ENCODE data around the gene APLP2.
"Not testable (repeated sequence)": the region's sequence is repeated elsewhere in the genome, so short reads cannot be mapped to it uniquely, and the experiment has no call there.

Gene APLP2

DNA sequence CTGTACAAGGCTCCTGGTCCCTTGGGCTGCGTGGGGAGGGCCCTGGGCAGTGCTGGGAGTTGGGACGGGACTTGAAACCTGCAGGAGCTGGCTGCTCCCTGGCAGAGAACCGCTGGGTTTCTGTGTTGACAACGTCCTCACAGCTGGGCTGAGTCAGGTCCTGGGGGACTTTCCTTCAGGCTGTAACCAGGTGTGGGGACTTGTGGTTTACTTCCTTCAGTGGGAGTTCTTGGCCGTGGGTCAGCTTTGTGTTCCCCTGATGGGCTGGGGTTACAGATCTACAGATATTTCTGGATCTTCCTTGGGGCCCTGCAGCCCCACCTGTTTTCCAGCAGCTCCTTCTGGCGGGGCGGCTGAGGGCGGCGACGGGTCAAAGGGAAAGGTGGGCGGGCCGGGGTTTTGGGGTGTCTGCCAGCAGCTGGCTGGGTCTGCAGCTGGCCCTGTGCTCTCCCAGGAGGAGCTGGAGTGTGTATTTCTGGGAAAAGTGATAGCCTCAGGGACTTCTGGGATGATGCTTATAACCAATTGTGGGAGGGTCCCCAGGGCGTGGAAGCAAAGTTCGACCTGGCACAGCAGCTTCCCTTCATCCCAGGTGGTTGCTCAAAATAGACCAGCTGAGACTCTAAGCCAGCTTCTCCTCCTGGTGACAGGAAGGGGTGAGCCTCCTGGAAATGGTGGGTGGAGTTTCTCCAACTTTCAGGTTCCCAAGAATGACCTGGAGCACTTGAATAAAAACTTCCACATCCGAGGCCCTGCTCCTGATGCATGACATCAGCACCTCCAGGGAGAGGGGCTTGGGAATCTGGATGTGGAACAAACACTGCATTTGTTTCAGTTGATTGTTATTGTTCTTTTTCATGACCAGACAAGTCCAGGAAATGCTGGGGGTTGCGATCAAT lies 109.0 kb downstream of the APLP2 start:
- no peak for DNase-seq

DNA sequence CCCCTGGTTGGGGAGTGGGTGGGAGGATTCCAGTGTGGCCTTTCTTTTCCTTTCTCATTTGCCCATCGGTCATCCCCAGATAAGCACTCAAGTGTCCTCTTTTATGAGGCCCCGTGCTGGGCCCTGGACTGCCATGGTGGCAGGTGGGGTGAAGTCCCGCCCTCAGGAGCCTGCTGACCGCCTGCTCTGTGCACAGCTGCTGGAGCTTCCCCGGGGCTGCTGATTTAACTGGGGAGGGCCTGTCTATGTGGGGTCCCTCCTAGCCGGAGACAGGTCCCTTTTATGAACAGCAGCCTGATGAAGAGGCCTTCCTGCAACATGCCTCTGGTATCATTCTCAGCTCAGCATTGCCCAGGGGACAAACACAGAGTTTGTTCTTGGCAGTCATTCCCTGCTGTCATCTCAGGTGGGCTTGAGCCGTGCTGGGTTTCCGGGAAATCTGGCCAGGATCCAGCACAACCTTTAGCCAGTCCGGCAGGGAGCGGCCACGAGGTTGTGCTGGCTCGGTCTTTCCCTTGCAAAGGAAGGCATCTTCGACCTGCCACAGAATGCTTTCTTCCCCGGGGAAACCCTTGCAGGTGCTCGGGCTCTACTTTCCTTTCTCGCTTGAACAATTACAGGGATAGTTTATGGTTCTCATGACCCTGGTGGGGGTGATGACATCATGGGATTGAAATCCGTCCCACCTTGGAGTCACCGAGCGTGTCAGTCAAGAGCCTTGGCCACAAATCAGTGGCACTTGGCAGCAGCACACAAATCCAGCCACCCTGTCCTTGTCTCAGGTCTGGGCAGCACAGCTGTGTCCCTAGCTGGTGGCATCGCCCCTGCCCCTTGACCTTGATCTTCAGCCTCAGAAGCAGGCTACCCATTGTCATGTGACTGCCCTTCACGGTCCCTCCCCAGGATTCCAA lies 110.0 kb downstream of the APLP2 start:
- DNase-seq, result no peak

DNA sequence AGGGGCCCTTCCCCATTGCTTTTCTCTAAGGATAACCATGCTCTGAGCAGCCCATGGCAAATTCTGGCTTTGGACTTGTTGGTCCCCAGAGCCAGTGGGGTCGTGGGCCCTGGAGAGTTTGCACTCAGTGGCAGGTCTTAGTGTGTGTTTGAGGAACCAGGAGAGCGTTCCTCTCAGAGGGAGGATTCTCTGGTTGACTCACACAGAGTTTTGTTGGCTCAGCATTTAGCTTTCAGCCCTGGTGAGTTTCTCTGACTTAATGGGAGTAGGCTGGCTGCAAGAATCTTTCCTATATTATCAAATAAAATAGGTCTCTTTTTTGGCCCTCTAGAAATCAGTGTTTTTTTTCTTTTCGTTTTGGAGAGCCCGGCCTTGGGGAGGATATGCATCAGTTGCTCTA lies 110.8 kb downstream of the APLP2 start:
- DNase-seq, result no peak

DNA sequence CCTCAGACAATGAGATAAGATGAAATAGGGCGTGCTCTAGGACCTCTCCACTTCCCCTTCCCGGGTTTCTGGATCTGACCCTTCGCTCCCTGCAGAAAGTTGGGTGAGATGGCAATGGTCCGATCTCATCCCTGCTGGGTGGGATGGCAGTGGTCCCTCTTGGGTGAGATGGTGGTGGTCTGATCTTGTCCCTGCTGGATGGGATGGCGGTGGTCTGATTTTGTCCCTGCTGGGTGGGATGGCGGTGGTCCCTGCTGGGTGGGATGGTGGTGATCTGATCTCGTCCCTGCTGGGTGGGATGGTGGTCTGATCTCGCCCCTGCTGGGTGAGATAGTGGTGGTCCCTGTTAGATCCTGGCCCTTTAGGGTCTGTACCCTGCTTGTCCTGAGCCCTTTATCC lies 111.2 kb downstream of the APLP2 start:
- DNase-seq, result no peak

DNA sequence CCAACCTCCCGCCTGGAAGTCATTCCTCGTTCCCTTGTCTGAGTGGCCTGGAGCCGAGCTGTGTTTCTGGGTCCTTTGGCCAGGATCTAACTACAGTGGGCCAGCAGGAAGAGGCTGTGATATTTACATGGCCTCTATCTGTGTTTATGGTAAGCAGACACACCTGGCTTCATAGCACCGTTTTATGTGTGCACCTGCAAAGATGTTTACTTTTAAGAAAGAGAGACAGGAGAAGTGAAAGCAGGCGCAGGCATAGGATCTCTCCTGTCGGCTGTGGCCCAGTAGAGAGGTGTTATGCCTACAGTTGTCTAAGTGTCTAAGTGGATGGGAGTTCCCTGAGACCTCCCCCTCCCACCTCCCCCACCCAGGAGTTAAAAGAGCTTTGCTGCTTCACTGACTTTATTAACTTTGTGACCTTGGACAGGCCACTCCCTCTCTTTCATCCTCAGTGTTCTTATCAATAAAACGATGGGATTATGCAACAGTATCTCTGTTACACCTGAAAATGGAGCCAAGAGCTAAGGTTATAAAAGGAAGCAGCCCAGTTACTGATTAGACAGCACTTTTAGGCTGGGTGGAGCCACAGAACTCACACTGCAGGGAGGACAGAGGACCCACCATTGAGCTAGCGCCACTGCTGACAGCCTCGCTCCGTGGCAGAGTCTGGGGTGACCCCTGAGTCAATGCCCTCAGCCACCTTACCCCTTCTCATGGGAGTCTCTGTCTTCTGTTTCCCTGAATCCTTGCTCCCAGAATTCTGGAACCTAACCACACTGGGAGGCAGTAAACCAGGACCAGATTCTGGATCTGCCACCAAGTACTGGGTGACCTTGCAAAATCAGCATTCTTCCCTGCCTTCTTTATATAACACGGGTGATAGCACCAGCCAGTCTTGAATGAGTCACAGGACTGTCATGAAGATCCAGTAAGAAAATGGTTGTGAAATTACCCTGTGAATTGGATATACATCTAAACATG lies 111.9 kb downstream of the APLP2 start:
- DNase-seq, result no peak

DNA sequence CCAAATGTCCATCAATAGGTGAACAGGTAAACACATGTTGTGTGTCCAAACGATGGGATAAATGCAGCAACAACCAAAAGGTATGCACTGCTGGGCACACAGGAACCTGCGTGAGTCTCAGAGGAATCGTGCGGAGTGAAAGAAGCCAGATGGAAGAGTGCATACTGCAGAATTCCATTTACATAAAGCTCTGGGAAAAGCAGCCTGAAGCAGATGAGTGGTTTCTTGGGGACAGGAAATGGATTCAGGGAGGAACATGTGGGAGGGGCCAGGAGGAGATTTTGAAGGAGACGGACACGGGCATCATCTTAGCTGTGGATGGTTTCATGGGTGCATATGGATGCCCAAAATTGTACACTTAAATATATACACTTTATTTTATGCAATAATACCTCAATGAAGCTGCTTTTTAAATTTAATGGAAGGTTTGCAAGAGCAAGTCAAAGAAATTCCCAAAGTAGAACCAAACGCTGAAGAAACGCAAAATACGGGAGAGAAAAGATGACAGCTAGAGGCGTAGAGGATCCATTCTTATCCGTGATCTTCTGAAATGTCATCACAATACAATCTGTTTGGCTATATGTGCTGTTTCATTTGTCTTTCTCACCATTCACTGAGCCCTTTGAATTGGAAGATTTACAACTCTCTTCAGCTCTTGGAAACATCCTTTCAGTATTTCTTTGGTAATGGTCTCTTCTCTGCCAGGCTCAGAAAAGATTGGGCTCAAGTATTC lies 114.3 kb downstream of the APLP2 start:
- no peak for DNase-seq

DNA sequence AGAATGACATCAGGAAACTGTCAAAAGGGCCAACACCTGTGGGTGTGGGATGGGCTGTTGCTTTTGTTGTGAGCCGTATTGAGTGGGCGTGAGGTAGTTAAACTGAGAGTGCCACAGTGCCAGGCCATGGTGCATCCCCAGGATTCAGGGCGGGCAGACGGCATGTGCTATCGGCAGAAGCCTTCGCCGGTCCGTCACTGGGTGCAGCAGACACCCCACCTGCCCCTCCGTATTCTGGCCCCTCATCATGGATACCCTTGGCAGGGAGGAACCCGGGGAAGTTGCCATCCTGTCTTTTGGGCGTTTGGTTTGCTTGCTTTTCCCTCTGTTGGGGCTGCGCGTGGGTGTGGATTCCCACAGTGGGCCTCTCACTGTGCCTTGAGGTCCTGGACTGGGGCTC lies 117.4 kb downstream of the APLP2 start:
- no peak for DNase-seq

DNA sequence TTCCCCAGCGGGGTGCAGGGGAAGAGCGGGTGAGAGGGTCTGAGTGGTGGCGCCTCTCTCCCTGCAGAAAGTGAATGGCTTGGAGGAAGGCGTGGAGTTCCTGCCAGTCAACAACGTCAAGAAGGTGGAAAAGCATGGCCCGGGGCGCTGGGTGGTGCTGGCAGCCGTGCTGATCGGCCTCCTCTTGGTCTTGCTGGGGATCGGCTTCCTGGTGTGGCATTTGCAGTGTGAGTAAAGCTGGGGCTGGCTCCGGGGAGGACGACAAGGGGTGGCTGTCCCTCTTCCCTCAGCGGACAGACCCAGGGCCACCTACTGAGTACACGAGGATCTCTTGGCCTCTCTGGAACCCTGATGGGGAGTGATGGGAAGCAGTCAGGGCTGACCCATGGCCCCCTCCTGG lies 118.4 kb downstream of the APLP2 start:
- DNase-seq, result no peak

DNA sequence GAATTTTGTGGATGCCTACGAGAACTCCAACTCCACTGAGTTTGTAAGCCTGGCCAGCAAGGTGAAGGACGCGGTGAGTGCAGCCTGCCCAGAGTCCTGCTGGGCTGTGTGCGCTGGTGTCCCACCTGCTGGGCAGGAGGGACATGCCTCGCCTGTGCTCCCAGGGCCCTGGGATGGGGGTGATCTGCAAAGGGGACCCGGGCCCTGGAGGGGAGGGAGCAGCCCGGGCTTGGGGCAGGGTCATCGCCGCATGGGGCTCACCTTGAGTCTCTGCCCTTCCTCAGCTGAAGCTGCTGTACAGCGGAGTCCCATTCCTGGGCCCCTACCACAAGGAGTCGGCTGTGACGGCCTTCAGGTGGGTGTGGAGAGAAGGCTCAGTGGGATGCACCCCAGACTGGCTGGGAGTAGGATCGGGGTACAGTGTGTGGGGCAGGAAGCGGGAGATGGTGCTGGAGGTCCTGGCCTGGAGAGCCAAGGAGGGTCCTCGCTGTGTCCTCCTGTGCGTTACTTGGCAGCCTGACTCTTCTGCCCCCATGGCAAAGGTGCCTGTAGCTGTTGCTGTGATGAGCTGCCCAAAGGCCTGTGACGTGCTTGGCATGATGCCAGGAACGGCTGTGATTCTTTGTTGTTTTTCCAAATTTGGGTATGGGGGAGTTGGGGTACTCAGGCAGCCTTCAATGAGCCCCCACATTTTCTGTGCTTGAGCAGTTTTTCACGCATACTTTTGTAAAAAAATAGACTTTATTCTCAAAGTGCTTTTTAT lies 119.1 kb downstream of the APLP2 start:
- DNase-seq, result no peak

DNA sequence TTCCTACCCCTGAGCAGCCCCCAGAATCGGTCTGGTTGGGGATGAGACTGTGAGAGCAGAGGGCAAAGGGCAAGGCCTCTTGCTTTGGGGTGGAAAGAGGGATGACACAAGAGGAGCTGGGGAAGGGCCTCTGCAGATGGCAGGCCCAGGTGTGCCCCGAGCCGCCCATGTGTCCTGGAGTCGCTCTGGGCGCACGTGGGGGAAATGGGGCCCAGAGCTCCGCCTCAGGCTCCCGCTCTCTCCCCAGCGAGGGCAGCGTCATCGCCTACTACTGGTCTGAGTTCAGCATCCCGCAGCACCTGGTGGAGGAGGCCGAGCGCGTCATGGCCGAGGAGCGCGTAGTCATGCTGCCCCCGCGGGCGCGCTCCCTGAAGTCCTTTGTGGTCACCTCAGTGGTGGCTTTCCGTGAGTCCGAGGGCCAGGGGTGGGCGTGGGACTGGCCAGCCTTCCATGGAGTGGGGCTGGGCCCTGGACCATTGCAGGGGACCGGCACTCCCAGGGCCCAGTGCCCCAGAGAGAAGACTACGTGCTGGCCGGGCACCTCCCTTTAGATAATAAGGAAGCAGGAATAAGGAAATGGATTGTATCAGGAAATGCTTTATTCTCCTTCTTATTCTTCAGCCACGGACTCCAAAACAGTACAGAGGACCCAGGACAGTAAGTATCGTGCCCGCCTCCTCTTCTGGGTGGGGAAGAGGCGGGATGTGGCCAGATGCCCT lies 120.0 kb downstream of the APLP2 start:
- DNase-seq, result no peak

DNA sequence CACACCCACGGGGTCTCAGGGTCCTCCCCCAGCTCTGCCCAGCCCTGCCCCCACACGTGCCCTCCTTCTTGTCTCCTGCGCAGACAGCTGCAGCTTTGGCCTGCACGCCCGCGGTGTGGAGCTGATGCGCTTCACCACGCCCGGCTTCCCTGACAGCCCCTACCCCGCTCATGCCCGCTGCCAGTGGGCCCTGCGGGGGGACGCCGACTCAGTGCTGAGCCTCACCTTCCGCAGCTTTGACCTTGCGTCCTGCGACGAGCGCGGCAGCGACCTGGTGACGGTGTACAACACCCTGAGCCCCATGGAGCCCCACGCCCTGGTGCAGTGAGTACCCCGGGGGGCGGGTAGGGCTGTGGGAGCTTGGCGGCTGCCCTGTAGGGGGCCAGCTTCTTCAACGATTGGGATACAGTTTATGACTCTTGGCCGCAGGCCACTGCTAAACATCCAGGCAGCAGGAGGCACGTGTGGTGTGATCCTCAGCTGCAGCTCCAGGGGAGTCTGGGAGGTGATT lies 120.7 kb downstream of the APLP2 start:
- no peak for DNase-seq

DNA sequence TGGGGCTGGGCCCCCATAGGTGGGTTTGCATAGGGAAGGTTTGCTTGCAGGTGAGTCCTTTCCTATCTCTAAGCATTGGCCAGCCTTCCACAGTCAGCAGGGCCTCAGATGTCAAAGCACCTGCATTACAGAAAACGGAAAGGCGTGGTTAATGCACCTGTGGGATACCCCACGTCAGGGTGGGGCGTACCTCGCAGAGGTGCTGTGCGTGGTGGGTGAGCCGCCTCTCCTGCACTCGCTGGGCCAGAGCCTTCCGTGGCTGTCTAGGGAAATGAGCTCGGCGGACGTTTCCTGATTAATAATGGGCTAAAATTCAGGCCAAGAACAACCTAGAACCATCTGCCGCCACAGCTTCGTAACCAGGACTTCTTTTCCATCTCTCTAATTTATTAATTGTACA lies 122.2 kb downstream of the APLP2 start:
- DNase-seq, result no peak

DNA sequence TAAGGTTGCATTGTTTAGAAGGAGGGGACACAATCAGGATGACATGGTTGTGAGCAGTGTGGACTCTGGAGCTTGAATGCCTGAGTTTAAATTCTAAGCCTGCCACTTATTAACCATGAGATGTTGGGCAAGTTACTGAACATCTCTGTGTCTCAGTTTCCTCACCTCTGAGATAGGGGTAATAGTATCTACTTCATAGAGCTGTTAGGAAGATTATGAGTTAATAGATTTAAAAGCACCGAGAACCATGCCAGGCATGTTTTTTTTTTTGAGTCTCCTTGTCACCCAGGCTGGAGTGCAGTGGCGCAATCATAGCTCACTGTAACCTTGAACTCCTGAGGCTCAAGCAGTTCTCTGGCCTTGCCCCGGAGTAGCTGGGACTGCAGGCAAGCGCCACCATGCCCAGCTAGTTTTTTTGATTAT lies 123.2 kb downstream of the APLP2 start:
- no peak for DNase-seq

DNA sequence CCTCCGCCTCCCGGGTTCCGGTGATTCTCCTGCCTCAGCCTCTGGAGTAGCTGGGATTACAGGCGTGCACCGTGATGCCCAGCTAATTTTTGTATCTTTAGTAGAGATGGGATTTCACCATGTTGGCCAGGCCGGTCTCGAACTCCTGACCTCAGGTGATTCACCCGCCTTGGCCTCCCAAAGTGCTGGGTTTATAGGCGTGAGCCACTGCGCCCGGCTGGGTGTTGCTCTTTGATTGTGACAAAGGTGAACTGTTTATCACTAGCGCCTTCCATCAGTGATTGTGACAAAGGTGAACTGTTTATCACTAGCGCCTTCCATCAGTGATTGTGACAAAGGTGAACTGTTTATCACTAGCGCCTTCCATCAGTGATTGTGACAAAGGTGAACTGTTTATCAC lies 123.9 kb downstream of the APLP2 start:
- not testable (repeated sequence) for DNase-seq
